SIG-M5 treated with dmso at 0.1 percent for 504 hours (cell line): ENCODE measurements around the gene ZSWIM6.
A peak's percentile ranks its signal among the peaks of the same experiment; 100 is the strongest.

ENCODE experiments used
- DNase-seq: peaks from one replicate; lab custom pipeline; 2025; ENCODE audit not compliant: unreplicated experiment; lab: John Stamatoyannopoulos, UW

Gene ZSWIM6

DNA sequence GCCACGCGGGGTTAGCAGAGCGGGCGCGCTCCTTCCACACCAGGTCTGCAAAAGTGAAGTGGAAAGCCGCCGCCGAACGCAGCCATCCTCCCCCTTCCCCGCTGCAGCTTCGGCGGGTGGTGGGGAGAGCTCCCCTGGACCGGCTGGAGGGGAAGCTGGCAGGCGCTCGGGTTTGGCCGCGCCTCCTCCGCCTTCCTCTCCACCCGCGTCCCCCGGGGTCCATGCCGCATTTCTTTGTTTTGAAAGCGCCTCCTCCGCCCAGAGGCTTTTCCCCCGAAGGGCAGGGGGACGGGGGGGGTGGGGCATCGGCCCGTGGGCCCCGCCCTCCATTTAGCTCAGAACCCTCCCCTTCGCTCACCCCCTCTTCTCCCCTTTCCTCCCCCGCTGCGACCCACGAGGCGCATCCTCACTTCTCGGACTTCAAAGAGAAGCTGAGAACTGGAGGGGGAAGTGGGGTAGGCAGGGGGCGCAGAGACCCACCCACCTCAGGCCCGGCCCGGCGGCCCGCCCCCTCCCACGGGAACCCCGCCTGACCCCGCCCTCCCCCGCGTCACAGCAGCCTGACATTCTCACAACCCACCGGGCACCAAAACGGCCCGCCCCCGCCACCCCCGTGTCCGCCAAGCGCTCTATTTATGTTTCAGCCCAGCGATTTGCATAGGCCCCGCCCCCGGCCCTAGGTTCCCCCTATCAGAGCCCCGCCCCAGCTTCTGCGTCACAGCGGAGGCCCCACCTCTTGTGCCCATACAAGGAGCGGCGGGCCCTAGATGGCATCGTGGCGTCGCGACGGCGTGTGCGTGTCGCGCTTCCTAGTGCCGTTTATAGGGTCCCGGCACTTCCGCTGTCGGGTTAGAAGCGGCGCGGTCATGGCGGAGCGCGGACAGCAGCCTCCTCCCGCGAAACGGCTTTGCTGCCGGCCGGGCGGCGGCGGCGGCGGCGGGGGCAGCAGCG lies at the start of gene ZSWIM6:
ZSWIM6 (plus strand) TSS at position 852 of the 951 bp plus-strand sequence; CDS start at position 867, 15 bp downstream.
- DNase-seq = peak; percentile 98

DNA sequence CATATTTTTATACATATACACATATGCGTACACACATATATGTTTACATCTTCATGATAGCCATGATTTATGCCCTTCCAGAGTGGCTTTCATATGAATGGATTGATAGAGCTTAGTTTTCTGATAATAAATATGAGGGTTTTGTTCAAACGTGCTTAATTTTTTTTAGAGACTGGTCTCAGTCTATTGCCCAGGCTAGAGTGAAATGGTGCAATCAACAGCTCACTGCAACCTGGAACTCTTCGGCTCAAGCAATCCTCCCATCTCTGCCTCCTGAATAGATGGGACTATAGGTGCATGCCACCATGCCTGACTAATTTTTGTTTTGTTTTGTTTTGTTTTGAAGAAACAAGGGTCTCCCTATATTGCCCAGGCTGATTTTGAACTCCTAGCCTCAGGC lies 48.6 kb upstream of the ZSWIM6 start:
- DNase-seq = no peak

DNA sequence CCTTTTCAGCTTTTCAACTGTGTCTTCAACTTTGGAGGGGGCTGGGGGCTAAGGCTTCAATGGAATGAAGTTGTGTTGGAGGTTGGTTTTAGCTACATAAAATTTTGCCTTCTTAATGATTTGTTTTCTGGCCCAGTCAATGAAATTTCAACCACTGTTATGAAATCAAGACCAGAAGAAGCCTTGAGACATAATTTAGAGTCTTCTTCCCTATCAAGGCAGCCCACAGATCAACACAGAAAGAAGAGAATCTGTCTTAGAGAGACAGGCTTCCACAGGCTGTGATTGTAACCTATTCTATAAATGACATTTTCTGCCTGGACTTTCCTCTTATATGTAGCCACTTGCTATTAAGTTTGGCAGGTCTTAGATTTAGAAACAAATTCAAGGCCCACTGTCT lies 46.5 kb upstream of the ZSWIM6 start:
- no peak for DNase-seq

DNA sequence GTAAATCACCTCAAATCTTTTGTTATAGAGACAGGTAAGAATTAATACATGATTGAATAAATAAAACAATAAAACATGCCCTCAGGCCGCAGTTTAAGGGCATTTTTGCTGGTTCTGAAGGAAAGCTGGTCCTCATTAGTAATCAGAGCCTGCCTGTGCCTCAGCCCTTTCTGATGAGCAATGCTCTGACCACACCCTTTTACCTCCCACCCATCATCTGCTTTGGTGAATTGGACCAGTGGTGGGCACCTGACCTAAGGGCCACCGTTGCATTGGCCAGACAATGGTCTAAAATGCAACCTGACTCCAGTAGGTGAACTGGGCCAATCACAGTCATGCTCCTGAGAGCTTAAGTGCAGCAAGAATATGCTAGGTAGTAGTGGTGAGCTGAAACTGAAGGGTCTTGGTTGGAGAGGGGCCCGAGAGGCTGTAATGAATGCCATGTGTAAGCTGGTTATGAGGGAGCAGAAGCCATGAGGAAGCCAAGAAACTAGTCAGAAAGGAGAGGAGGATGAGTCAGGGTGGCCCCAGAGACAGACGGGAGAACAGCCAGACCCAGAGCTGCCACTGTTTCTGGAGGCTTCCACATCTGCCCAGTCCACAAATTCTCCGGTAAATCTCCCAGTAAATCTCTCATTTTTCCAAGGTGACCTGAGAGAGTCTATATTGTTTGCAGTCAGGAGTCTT lies 45.5 kb upstream of the ZSWIM6 start:
- DNase-seq = no peak

DNA sequence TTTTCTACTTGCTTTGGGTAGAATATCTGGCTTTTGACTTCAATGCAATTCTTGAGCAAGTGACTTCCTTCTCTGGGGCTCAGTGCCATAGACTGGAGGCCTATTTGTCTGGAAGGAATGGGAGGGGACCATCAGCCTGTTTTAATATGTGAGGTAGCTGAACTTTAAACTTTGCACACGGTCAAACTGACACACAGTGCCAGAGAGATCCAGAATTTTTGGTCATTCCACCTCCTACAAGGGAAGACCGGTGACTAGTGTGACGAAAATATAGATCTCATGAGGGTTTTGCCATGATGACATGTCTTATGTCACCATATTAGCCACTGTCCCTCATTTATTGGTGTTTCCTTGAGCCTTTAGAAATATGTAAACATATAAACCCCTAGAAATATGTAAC lies 44.6 kb upstream of the ZSWIM6 start:
- DNase-seq = no peak

DNA sequence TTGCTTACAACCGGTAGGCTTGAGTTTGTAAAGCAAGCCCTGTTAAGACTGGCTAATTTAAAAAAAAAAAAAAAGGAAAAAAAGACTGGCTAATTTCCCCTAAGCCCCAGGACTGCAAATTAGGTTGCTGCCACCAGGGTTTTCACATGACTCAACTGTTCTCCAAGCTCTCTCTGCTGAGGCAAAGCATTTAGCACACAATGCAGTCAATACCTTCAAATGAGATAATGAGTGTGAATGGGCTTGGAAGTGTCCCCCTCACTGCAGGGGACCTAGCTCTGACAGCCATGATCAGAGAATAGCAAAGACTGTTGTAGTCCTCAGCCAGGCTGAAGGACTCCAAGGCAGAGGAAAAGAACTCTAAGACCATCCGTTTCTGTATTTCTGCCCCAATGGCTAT lies 42.8 kb upstream of the ZSWIM6 start:
- DNase-seq = no peak

DNA sequence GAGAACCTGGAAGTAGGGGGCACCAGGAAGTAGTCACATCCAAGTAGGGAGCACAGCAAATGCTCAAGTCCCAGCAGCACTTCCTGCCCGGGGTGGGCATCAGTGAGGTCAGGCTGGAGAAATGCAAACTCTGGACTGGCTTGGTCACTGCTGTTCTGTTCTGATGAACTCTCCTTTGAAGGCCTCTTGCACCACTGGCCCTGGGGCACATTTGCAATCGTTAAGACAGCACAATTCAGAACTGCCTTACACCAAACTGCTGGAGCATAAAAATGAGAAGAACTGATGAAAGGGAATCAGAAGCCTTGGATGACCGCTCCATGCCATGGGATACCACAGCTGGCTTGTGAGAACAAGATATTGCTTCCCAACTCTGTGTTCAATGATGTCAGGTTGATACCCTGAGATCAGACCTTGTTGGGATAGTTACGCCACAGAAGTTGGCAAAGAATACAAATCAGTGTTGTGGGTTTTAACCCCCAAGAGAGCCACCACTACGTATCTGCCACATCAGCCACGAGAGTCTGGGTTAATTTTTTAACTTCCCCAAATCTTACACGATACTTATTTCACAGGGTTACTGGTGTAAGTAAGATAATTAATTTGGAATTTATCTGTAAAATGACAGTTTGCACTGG lies 42.3 kb upstream of the ZSWIM6 start:
- peak; percentile 23 for DNase-seq

DNA sequence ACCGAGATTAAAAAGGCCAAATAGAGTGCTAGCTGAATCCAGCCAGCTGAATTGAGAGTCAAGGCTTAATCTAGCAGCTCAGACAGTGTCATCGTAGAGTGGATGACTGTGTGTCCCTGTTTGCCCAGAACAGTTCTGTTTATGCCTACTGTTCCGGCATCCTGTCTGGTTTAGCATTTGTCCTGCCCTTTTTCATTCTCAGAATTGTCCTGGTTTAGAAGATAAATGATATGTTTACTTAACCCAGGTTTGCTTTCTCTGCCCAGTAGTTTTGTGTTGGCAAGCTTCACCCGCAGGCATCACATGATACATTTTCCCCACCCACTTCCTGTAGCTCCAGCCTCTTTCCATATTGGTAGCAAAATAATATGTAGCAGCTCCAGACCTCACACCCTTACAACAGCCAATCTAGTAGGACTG lies 41.3 kb upstream of the ZSWIM6 start:
- no peak for DNase-seq

DNA sequence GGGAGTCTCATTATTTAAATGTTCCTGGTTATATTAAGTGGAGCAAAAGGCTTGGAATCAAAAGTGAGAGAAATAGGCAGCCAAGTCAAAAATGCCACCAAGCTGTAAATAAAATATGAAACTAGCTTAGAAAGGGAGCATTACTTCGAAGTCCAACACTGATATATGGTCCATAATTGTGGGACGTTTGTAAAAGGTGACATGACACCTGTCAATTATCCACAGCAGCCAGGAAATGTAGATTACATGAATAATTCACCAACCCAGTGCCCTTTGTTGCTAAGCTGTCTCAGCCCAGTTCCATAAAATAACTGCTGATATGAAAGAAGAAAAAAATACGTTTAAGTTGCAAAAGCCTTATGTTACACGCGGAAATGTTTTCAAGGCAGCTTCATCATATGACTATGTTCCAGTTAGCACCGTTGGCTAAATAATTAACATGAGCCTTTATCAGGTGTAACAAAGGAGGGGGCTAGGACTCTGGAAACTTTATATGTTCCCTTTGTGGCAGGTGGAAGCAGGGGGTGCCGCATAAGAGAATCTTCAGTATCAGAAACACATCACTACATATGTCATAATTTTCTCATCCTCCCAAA lies 39.9 kb upstream of the ZSWIM6 start:
- no peak for DNase-seq

DNA sequence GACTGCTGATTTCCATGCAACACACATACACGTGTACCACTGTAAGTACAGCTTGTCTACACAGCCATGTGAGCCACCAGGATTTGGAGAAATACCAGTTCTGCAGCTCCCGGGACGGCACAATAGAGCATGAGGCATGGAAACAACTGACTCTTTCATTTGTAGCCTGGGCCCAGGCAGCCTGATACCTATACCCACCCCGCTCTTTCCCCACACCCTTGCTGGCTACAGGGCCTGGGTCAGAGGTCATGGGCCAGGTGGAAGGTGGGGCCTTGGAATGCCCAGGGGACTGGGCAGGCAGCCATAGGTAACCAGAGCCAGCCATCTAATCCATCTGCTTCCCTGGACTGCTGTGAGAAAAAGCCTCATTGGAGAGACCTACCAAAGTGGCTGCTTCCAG lies 39.0 kb upstream of the ZSWIM6 start:
- peak; percentile 19 for DNase-seq

DNA sequence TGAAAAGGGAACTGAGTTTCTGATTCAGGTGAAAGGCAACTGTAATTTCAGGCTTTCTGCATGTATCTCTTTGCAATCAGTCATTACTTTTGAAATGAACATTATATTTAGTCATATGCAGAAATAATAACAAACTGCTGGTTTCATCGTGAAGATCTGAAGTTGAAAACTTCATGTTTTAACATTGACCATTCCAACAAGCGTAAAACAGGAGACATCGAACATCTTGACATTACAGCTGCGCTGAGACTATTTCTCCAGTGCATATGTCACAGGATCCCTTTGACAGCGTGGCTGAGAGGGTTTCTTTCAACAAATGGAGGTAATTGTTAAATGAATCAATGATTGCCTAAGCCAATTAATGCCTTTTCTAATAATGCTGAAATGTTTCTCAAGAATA lies 38.2 kb upstream of the ZSWIM6 start:
- DNase-seq = no peak

DNA sequence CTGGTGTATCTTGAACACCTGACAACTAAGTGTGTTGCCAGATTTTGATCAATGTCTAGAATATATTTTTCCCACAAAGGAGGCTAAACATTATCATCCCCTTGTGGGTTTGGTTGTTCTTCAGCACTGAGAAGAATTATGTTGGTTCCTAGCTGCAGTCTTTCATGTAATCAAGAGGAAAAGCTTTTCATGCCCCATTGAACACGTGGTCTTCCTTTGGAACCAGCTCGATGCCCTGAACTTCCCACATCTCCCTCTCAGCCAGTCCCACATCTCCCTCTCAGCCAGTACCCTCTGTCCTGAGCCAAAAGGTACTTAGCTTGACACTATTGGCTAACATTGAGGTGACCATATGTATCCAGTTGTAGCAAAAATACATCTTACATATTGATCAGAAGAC lies 36.7 kb upstream of the ZSWIM6 start:
- no peak for DNase-seq

DNA sequence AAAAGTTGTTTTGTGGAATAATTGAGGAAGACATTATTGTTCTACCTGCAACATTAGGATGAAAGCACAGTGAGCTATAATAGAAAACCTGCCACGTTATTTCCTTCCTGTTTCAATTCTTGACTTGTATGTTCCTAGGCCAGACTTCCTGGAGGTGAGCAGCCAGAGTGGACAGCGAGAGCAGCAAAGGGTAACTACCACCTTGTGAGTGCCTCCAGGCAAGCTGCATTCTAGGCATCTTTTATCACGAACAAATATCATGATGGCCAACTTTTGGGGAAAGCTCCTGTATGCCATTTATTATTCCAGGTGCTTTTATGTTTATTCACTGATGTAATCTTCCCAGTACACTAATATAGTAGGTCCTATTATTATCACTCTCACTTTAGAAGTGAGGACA lies 34.0 kb upstream of the ZSWIM6 start:
- no peak for DNase-seq

DNA sequence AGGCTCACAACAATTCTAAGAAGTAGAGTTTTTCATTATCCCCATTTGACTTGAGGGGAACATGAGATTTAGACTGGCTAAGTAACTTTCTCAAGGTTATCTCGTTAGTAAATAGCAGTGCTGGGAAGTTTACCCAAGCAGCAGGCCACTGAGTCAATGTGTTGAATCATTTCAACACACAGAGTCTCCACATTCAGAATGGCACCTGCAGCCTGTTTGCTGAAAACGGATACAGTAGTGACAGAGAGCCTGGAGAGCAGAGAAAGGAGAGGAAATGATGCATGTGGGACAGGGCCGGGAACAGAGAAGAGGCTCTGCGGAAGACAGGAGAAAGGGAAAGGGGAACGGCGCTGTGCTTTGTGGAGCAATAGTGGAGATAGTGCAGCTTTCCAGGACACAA lies 33.5 kb upstream of the ZSWIM6 start:
- DNase-seq = no peak

DNA sequence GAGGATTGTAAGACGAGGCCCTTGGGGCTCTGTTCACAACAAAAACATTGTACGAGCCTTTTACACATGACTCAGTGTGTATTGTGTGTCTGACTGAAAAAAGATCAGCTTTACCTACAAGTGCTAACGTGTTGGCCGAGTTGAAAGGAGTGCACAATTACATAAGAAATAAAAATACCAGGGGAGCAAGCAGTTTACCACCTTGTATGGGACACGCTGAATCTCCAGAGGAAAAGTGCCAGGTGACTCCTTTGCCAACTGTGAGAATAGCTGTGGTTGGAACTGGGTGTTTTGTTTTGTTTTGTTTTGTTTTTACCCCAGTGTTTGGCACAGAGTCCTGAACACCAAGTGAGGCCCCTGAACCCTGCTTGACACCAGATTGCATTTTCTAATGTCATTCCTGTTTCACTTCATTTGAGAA lies 32.8 kb upstream of the ZSWIM6 start:
- no peak for DNase-seq

DNA sequence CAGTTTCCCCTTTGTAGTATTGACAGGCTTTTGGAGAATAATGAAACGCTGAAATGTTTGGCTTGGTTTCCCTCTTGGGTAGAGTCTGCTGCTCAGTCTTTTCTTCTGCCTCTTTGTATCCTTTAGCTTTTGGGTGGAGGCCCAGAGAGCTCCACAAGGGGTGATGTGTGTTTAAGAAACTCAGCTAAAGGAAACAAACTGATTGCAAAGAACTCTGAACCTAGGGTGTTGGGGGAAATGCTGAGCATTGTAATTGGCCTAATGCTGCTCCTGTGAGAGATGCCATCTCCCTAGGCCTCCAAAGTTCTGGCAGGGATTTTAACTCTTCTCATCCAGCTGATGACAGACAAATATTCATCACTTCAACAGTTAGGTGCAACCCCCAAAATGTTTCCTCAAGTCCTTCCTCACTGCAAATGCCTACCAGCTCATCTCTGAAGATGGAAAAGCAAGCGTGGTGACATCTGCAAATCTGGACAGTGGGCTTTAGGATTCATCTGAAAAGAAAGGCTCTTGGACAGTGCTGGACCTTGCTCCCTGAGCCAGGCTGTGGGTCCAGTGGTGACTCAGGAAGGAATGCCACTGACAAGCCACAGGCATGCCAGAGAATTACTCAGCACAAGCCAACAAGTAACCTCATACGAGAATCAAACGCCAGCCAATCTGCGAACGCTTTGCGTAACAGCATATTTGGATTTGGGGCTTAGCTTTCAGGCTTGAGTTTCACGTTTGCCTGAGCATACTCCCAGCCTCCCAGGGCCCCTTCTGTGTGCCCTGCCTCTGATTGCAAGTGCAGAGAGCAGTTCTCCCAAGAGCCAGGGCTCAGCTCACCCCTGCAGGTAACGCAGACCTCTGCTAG lies 30.5 kb upstream of the ZSWIM6 start:
- DNase-seq = no peak

DNA sequence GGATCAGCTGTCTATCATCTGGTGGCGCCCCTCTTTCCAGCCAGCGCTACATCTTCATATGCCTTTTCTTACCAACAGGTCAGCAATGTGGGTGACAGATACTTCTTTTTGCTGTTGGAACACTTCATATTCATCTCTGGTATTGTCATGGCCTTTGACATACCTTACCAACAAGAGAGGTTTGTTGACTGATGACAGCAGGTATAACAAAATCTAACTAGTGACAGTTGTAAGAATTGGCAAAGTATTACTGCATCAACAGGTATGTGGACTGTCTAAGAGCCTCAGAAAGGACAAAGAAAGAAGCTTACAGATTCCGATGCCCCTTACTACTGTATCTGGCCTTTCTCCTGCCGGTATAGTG lies 29.9 kb upstream of the ZSWIM6 start:
- no peak for DNase-seq

DNA sequence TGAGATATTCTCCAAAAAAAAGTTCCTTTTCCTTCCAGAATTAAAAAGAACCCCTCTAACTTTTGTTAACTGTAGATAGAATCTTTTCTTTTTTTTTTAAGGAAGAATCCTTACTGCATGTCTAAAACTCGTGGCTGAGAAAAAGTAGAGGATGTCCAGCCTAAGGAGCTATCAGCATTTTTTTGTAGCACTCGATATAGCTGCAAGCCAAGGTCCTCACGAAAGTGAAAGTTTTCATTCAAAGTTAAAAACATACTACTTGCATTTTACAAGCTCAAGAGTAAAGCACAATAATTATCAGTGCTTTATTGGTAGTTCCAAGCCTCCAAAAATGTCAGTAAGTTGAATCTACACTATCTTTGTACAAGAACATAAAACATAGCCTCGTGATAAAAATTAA lies 28.7 kb upstream of the ZSWIM6 start:
- DNase-seq = no peak

DNA sequence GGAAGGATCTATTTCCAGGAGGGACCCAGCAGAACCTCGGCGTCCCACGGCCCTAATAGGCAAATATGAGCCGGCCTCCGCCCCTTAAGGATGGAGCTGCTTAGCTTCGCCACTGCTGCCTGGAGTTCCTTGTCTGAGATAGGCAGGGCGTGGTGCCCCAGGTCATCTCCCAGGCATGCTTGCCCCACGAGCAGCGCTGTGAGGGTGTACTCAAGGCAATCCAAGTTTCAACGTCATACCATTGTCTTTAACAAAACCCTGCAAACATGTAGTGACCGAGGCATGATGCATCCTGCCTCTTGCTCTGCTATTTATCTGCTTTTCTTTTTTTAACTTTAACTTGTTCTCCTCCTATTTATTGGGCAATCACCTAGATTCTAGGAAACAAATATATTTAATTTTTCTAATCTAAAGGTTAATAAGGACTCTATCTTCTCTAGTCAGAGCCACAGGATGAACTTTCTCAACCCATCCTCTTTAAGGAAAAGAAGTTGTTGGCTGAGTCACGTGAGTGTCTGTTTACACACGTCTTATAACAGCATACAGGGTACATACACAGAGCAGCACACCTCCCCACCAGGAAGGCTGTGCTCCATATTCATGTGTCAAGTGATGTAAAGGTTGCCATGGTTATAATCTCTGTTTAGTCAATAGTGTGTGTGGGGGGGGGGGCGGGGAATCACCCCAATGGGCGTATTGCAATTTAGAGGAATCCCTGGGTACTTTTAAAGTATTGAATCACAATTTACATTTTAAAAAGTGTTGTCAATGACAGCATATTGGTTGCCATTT lies 27.3 kb upstream of the ZSWIM6 start:
- peak; percentile 56 for DNase-seq
